Activated T-cell treated with anti-CD3 and anti-CD28 coated beads for 1 hour (primary cell): ENCODE results near the gene ZC2HC1B.
"Not testable (repeated sequence)": the region's sequence is repeated elsewhere in the genome, so short reads cannot be mapped to it uniquely, and the experiment has no call there.

Source experiments
- DNase-seq: peaks from one replicate; pipeline ENCODE4 v3.0.0-alpha.2; 2020; ENCODE audit warnings: low read depth

The ZC2HC1B gene, protein sequence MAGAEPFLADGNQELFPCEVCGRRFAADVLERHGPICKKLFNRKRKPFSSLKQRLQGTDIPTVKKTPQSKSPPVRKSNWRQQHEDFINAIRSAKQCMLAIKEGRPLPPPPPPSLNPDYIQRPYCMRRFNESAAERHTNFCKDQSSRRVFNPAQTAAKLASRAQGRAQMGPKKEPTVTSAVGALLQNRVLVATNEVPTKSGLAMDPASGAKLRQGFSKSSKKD

DNA sequence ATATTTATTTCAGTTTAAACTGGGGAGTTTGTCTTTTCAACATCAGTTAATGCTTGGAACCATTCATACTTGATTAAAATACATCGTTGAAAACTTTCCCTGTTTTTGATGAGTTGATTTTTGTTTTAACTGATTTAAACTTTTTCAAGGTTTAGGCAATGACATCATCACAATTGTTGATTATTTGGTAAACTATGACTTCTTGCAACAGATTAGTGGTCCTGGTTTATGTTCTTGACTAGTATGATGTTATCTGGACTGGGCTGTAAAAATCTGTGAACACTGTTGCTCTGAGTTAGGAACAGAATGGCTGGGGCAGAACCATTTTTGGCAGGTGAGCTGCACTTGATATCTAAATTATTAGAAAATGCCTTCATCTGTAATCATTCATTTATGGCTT lies at the start of gene ZC2HC1B:
ZC2HC1B (plus strand) TSS at position 241 of the 400 bp plus-strand sequence; CDS start at position 307, 66 bp downstream.
- no peak for DNase-seq

DNA sequence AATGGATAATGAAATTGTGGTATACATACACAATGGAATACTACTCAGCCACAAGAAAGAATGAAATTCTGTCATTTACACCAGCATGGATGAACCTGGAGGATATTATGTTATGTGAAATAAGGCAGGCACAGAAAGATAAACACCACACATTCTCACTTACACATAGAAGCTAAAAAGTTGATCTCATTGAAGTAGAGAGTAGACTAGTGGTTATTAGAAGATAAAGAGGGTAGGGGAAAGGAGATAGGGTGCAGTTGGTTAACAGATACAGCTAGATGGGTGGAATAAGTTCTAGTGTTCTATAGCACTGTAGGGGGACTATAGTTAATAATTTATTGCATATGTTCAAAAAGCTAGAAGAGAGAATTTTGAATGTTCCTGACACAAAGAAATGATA lies 46.7 kb upstream of the ZC2HC1B start:
- DNase-seq: no peak

DNA sequence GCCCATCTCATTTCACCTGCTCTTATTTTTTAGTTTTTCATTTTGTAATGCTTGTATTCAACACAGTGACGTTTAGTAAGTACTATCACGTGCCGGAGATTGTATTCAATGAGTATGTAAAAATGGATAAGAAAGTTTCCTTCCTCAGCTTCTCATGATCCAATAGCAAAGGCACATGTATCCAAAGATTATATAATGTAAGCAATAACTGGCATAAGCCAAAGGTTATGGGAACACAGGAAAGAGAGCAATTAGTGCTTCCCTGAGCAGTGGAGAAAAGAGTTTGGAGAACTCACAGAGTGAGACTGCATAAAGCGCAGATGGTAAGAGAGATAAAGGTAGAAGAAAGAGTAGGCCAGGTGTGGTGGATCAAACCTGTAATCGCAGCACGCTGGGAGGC lies 42.9 kb upstream of the ZC2HC1B start:
- DNase-seq: no peak

DNA sequence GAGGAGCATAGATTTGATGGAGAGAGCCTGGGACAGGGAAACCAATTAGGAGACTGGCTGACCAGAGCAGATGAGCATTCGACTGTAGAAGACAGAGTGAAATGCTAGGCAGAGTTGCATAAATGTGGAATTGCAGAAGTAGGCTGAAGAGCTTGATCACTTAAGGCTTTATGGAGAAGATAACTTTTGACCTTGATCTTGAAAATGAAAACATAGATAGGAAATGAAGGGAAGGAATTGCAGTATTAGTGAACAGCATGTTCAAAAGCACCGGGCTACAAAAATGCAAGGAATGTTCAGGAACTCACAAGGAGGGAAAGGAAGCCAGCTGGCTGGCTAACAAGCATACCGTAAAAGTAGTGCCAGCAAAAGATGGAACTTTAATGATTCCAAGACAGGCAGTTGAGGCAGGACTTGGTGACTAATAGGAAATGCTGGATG lies 41.7 kb upstream of the ZC2HC1B start:
- DNase-seq: no peak

DNA sequence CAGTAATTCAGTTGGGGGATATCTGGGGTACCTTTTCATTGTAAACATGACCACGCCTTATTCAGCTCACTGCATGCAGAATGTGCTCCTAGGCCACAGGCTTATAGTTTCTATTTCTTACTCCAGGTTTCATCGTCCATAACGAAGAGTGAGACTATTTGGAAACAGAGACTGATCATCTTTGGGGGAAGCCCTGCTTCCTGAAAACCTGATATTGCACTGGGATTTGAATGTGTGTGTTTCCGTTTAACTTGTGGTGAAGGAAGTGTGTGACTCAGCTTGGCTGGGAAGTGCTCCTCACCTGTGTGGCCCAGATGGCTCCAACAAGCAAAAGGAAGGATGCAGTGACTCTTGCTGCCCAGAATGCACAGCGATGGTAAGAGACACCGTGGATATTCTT lies 40.7 kb upstream of the ZC2HC1B start:
- no peak for DNase-seq

DNA sequence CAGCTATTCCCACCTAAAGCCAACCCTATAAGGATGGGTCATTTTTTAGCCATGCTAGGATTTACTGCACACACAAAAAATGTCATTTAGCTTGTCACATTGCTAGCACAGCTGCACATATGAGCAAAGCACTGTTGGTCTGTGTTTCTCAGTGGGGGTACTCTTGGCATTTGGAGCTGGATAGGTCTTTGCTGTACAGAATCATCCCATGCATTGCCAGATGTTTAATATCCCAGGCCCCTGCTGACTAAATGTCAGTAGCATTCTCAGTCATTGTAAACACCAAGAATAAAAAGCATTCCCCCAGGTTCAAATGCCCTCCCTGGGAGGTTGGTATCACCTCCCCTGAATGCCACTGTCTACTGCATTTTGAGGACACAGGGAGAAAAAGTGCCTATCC lies 35.7 kb upstream of the ZC2HC1B start:
- DNase-seq: no peak

DNA sequence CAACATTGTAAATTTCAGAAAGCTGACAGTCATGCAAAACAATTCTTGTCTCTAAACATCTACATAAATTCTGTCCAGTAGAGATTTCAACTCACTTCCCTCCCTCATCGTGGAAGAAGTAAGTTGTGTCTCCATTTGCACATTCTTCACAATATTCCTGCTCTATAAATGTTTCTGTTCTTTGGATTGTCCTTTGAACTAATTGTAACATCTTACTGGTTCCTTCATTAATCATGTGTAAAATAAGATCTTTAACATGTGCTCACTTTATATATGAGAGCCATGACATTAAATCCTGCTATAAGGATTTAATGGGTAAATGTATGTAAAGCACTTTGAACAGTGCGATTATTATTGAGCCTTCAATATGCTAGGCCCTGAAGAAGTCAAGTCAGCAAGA lies 28.1 kb upstream of the ZC2HC1B start:
- no peak for DNase-seq

DNA sequence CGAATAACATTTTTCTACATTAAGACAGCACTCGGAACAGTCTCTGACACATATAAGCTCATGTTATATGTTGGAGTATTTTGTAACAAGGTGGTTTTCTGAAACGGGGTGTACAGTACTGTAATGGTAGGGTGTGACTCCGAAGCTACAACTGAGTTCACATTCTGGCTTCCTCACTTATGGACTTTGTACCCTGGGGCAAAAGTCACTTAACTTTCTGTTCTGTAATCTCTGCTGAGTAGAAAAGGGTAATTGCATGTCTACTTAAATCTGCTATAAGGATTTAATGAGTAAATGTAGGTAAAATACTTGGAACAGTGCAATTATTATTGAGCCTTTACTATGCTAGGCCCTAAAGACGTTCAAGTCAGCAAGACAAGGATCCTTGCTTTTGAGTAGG lies 25.9 kb upstream of the ZC2HC1B start:
- DNase-seq: no peak

DNA sequence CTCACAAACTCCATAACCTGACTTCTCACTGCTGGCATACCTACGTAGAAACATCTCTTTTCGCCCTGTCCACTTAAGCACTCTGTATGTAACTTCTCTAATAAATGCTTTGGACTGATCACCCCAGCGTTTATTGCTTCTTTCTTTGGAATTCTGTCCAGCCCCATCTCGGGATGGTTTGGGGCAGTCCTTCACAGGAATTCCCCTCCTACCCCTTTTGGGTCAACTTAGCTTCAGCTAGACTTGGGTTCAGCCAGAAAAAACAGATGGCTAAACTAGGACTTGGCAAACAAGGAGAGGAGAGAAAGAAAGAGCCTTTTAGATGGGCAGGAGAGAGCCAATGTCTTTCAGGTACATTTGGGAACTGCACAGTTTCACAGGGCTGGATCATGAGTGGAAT lies 25.1 kb upstream of the ZC2HC1B start:
- DNase-seq: no peak

DNA sequence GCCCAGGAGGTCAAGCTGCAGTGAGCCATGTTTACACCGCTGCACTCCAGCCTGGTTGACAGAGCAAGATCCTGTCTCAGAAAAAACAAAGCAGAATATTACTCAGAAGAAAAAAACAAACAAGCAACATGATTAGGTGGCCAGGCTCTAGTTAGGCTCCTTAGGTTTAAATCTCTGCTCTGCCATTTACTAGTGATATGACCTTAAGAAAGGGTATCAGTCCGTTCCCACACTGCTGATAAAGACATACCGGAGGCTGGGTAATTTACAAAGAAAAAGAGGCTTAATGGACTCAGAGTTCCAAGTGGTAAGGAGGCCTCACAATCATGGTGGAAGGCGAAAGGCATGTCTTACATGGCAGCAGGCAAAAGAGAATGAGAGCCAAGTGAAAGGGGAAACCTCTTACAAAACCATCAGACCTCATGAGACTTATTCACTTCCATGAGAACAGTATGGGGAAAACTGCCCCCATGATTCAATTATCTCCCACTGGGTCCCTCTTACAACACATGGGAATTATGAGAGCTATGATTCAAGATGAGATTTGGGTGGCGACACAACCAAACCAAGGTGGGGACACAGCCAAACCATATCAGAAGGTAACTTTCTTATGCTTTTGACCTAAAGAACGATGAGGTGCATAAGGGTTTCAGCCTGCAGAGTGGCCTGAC lies 23.5 kb upstream of the ZC2HC1B start:
- no peak for DNase-seq

DNA sequence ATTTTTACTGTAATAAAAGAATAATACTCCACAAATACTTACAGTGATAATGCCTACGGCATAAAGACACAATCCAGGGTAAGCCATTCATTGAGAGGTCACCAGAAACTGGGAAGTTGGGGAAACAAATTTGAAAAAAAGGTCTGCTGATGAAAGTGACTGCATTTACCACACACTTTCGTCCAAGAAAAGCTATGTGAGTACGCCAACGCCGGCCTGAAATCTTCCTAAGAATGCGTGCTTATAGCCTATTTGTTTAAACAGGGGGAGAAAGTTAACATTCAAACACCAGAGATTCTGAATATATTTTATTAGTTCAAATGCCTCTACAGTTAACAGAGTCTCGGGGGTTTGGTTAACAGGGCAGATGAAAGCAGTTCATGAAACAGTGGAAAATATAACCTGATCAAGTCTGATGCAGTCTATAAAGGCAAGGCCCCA lies 21.8 kb upstream of the ZC2HC1B start:
- no peak for DNase-seq

DNA sequence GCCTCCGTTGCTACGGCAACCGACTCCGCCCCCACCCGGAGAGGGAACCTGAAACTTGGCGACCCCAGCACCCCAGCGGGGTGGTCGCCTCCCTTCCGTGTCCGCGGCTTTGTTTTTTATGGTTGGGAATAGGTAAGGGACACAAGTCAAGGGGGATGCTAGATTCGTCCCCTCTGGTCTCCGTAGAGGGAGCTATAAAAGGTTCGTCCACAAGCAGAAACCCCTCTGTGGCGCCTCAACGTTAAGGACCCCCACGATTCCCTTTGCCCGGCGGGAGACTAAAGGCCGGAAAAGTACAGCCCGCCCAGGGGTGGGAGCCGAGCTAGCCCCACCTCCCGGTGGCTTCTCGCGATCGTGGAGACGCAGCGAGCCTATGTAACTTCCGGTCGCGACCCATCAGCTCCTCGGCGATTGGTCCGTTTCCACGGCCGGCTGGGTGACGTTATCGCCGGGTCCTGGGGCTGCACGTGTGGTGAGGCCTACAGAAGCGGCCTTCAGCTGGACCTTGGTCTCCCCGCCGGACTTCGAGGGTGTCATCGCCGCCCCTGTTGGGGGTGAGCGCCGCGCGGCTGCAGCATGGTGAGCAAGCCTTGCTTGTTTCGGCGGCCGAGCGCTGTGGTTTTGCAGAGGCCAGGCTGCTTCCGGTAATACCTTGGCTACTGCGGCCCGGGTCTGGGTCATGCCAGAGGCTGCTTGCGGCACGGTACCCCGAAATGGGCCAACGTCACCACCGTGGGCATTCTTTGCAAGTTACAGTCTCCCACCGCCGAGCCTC lies 21.2 kb upstream of the ZC2HC1B start, which contains the start of gene LTV1:
LTV1 (plus strand) TSS at position 437 of the 775 bp plus-strand sequence; CDS start at position 577, 140 bp downstream.
- peak; percentile 83 for DNase-seq

DNA sequence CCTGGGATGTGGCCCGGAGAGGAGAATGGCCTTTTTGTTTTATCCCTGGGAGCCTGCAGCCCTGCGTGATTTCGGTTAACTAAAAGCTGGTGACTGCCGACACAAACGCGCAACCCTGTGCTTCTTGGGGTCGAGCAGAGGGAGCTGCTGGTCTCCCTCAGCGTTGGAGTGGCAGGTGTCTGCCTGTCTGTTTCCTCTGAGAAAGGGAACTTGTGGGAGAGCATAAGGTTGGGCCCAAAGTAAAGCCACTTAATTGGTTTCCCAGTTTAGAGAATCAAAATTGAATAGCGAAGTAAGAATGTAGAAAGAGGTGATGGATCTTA lies 20.6 kb upstream of the ZC2HC1B start:
- no peak for DNase-seq

DNA sequence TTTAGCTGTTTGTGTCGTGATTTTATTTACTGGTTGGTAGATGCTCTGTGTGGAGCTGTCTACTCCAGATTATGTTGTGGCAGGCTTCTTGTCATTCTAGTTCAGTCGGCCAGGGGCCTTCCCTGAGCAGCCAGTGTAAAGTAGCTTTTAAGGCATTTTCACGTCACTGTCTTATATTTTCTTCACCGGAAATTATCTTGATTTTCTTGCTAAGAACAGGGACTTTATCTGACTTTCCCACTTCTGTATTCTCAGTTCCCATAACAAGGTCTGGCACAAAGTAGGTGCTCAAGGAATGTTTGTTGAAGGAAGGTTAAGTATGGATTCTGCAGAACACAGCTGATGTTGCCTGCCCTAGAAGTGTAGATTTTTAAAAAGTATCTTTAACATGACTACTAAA lies 20.3 kb upstream of the ZC2HC1B start:
- DNase-seq: no peak

DNA sequence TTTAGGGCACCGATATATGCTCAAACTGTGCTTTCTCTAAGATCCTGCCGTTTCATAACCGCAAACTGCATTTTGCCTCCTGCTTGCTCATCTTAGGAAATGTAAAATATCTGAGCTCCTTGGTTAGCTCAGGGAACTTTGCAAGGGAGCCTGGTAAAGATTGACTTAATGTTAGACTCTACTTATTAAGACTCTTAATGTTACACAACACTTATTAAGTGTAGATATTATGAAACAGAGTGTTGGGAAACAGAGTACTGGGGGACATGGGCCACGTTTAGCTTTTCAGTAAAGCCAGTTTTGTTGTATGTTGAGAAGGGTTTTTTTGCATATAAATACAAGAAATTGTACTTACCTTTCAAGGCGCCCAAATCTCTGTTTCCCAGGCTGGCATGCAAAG lies 19.2 kb upstream of the ZC2HC1B start:
- no peak for DNase-seq

DNA sequence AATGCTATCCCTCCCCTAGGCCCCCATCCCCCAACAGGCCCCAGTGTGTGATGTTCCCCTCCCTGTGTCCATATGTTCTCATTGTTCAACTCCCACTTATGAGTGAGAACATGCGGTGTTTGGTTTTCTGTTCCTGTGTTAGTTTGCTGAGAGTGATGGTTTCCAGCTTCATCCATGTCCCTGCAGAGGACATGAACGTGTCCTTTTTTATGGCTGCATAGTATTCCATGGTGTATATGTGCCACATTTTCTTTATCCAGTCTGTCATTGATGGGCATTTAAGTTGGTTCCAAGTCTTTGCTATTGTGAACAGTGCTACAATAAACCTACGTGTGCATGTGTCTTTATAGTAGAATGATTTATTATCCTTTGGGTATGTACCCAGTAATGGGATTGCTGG lies 12.6 kb upstream of the ZC2HC1B start:
- not testable (repeated sequence) for DNase-seq

DNA sequence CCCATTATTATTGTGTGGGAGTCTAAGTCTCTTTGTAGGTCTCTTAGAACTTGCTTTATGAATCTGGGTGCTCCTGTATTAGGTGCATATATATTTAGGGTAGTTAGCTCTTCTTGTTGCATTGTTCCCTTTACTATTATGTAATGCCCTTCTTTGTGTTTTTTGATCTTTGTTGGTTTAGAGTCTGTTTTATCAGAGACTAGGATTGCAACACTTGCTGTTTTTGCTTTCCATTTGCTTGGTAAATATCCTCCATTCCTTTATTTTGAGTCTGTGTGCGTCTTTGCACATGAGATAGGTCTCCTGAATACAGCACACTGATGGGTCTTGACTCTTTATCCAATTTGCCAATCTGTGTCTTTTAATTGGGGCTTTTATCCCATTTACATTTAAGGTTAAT lies 9.2 kb upstream of the ZC2HC1B start:
- not testable (repeated sequence) for DNase-seq

DNA sequence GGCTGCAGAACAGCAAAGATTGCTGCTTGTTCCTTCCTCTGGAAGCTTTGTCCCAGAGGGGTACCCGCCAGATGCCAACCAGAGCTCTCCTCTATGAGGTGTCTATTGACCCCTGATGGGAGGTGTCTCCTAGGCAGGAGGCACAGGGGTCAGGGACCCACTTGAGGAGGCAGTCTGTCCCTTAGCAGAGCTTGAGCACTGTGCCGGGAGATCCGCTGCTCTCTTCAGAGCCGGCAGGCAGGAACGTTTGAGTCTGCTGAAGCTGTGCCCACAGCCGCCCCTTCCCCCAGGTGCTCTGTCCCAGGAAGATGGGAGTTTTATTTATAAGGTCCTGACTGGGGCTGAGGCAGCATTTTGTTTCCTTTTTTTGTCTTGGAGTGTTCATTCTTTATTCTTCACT lies 7.5 kb upstream of the ZC2HC1B start:
- not testable (repeated sequence) for DNase-seq

DNA sequence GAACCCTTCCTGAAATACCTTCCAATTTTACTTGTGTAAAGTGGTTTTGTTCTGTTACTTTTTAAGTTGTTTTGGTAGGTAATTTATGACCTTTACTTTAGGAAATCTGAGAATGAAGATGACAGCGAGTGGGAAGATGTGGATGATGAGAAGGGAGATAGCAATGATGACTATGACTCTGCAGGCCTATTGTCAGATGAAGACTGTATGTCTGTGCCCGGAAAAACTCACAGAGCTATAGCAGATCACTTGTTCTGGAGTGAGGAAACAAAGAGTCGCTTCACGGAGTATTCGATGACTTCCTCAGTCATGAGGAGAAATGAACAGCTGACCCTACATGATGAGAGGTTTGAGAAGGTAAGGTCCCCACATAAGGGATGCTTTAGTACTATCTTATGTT lies 6.6 kb upstream of the ZC2HC1B start:
- no peak for DNase-seq

DNA sequence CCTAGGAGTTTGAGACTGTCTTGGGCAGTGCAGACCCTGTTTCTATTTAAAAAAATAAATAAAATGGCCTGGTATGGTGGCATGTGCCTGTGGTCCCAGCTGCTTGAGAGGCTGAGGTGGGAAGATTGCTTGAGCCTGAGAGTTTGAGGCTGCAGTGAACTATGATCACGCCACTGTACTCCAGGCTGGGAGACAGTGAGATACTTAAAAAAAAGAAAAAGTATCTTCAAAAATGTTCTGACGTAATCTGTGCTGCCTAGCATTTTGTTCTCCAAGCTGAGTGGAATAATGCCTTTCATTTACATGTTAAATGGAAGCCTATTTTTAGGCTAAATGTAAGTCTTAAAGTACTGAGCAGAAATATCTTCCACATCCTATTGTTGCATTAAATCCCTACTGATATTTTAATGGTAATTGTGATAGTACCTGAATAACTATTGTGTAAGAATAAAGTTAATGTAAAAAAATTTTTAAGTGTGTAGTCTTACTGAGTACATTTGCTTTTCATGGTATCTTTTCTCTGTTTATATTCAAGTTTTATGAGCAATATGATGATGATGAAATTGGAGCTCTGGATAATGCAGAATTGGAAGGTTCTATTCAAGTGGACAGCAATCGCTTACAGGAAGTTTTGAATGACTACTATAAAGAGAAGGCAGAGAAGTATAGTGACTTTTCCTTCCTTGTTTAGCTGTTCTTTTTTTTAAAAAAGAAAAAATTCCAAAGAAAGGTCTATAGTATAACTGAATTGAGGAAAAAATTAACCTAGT lies 4.2 kb upstream of the ZC2HC1B start:
- DNase-seq: no peak

DNA sequence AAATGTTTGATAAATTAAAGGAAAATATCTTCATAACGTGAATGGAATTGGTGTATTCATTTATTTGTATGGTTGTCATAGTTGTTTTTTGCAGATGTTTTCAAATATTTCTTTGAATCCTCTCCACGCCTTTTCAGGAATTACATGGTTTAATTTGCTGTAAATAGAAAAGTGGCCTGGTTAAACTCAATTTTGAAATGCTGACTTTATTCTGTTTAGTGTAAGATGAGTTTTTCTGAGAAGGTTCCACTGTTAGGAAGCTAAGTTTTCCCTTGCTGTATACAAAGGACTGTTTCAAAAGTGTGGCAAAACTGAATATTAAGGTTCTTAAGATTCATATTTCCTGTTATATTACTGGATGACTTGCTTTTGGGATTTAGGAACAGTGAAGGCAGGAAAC lies 503 bp upstream of the ZC2HC1B start:
- DNase-seq: no peak

DNA sequence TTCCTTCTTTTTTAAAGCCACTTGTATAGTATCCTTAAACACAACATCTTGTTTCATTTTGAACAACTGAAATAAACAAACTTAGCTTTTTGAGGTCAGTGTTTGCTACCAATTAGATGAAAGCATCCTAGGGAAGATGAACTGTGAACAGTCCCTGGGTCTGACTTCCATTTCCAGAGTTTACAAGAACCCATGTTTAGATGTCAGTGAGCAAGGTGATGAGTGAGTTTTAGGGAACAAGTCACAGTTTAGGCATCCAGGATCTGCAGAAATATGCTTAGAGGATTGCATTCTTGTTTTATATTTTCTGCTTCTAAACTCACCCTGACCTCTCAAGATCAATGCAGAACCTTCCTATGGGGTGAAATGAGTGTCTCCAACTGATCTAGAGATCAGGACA lies 3.0 kb downstream of the ZC2HC1B start:
- no peak for DNase-seq
